IMR-90 (cell line): ENCODE measurements around the gene ATF1. TPM values are rescaled to one million over a fixed set of nuclear protein-coding genes. Genes with fewer than 3 reads are reported as not detected.

Source experiments
- ATAC-seq: fragments of 200-7000 bp; cut with Tn5 transposase; 2 replicates; pipeline ENCODE4 v1.9.1; 2020; ENCODE audit warnings: low read depth, mild to moderate bottlenecking, moderate library complexity
- BruUV-seq: library from RNA; stranded (reverse); fragments of 400-500 nt; replicated peaks from 2 replicates; lab custom pipeline; 2021; lab: Mats Ljungman, UMichigan
- CTCF ChIA-PET: fragments of 300-600 bp; formaldehyde crosslinking; extraction: SDS; loops from one replicate; lab custom pipeline; 2021; ENCODE audit warnings: antibody characterized with exemption; lab: Yijun Ruan, JAX
- POLR2A ChIA-PET: fragments of 300-600 bp; sonication (Branson Sonifier 250); formaldehyde crosslinking; loops from one replicate; lab custom pipeline; 2022; ENCODE audit warnings: antibody characterized with exemption; ENCODE audit not compliant: unreplicated experiment; lab: Charles Lee
- DNase-seq: peaks from one replicate; pipeline ENCODE4 v3.0.0; 2013
- H2AFZ ChIP-seq: replicated peaks from 2 replicates; pipeline ENCODE3; 2013; ENCODE audit warnings: low read length, mild to moderate bottlenecking; ENCODE audit not compliant: poor library complexity
- H2AK5ac ChIP-seq: 2 replicates; pipeline ENCODE4 v1.6.1; 2013; ENCODE audit warnings: low read depth, low read length, inconsistent platforms
- H2AK9ac ChIP-seq: replicated peaks from 2 replicates; pipeline ENCODE3; 2013; ENCODE audit warnings: mild to moderate bottlenecking, low read depth, low read length, moderate library complexity; ENCODE audit not compliant: poor library complexity
- H2BK120ac ChIP-seq: 2 replicates; pipeline ENCODE4 v1.6.1; 2013; ENCODE audit warnings: low read depth, low read length, inconsistent platforms
- H2BK15ac ChIP-seq: 3 replicates; pipeline ENCODE4 v1.6.1; 2013; ENCODE audit warnings: low read depth, low read length, inconsistent platforms
- H2BK20ac ChIP-seq: 2 replicates; pipeline ENCODE4 v1.6.1; 2013; ENCODE audit warnings: low read depth, mild to moderate bottlenecking, inconsistent platforms, low read length, moderate library complexity
- H2BK5ac ChIP-seq: 2 replicates; pipeline ENCODE4 v1.6.1; 2013; ENCODE audit warnings: mild to moderate bottlenecking, low read depth, low read length, inconsistent platforms; ENCODE audit not compliant: poor library complexity, severe bottlenecking
- H3K14ac ChIP-seq: replicated peaks from 2 replicates; pipeline ENCODE4 v1.6.1; 2013; ENCODE audit warnings: low read depth, low read length, inconsistent platforms
- H3K18ac ChIP-seq: 2 replicates; pipeline ENCODE4 v1.6.1; 2013; ENCODE audit warnings: low read depth, low read length, control low read depth
- H3K23ac ChIP-seq: 2 replicates; pipeline ENCODE4 v1.6.1; 2013; ENCODE audit warnings: low read depth, low read length, inconsistent platforms
- H3K27ac ChIP-seq: 2 replicates; pipeline ENCODE4 v1.5.1; 2013; ENCODE audit warnings: mild to moderate bottlenecking, control low read depth, low read length; ENCODE audit not compliant: insufficient read depth
- H3K27me3 ChIP-seq: 2 replicates; pipeline ENCODE4 v1.6.1; 2013; ENCODE audit warnings: low read length; ENCODE audit not compliant: control insufficient read depth, insufficient read depth
- H3K36me3 ChIP-seq: 2 replicates; pipeline ENCODE4 v1.6.1; 2013; ENCODE audit warnings: low read length, mixed read lengths; ENCODE audit not compliant: control insufficient read depth, insufficient read depth
- H3K4ac ChIP-seq: 2 replicates; pipeline ENCODE4 v1.6.1; 2013; ENCODE audit warnings: low read depth, low read length, inconsistent platforms
- H3K4me1 ChIP-seq: 2 replicates; pipeline ENCODE4 v1.6.1; 2013; ENCODE audit warnings: low read length, mixed read lengths; ENCODE audit not compliant: control insufficient read depth, insufficient read depth
- H3K4me2 ChIP-seq: 2 replicates; pipeline ENCODE4 v1.6.1; 2013; ENCODE audit warnings: low read depth, mild to moderate bottlenecking, control low read depth, low read length, moderate library complexity
- H3K4me3 ChIP-seq: 2 replicates; pipeline ENCODE4 v1.5.1; 2013; ENCODE audit warnings: low read depth, mild to moderate bottlenecking, control low read depth, low read length, moderate library complexity; ENCODE audit not compliant: insufficient read depth
- H3K56ac ChIP-seq: 2 replicates; pipeline ENCODE4 v1.6.1; 2013; ENCODE audit warnings: low read length, inconsistent platforms; ENCODE audit not compliant: insufficient read depth; ENCODE audit errors: extremely low read depth
- H3K79me1 ChIP-seq, 2 experiments: 2 replicates each; pipeline ENCODE4 v1.6.1; 2013; ENCODE audit warnings: low read length in 2 of 2, inconsistent platforms in 1 of 2, low read depth in 1 of 2
- H3K9ac ChIP-seq: 2 replicates; pipeline ENCODE4 v1.6.1; 2013; ENCODE audit warnings: low read depth, low read length, control low read depth
- H3K9me1 ChIP-seq: 2 replicates; pipeline ENCODE4 v1.6.1; 2013; ENCODE audit warnings: low read length, inconsistent platforms; ENCODE audit not compliant: insufficient read depth
- H3K9me3 ChIP-seq: 2 replicates; pipeline ENCODE4 v1.6.1; 2013; ENCODE audit warnings: low read length; ENCODE audit not compliant: control insufficient read depth, insufficient read depth
- H4K20me1 ChIP-seq: 2 replicates; pipeline ENCODE4 v1.6.1; 2013; ENCODE audit warnings: low read length, inconsistent platforms; ENCODE audit not compliant: insufficient read depth
- H4K5ac ChIP-seq: 2 replicates; pipeline ENCODE4 v1.6.1; 2013; ENCODE audit warnings: mild to moderate bottlenecking, low read depth, low read length, control low read depth
- H4K8ac ChIP-seq, 2 experiments: 2 replicates each; pipeline ENCODE4 v1.6.1; 2013; ENCODE audit warnings: low read depth in 2 of 2, low read length in 2 of 2, control low read depth in 1 of 2, inconsistent platforms in 1 of 2
- H4K91ac ChIP-seq: 2 replicates; pipeline ENCODE4 v1.6.1; 2013; ENCODE audit warnings: low read depth, low read length, inconsistent platforms; ENCODE audit not compliant: insufficient read depth
- BHLHE40 ChIP-seq: fragments of 150-350 bp; IDR thresholded peaks from 2 replicates; pipeline ENCODE4 v1.6.1; 2016; ENCODE audit warnings: mild to moderate bottlenecking, low read depth, low read length
- CEBPB ChIP-seq: IDR thresholded peaks from 2 replicates; pipeline ENCODE4 v1.6.1; 2012; ENCODE audit warnings: low read depth, low read length, improper control_type of control experiment
- CHD1 ChIP-seq: IDR thresholded peaks from 2 replicates; pipeline ENCODE4 v1.6.1; 2012; ENCODE audit warnings: low read depth, low read length, improper control_type of control experiment
- CTCF ChIP-seq: conservative IDR thresholded peaks from 2 replicates; pipeline ENCODE4 v1.5.1; 2012; ENCODE audit warnings: mild to moderate bottlenecking, low read depth, low read length, improper control_type of control experiment
- FOS ChIP-seq: fragments of 150-350 bp; IDR thresholded peaks from 2 replicates; pipeline ENCODE4 v1.6.1; 2016; ENCODE audit warnings: low read depth, low read length
- MAFK ChIP-seq: IDR thresholded peaks from 2 replicates; pipeline ENCODE4 v1.6.1; 2012; ENCODE audit warnings: low read depth, low read length, improper control_type of control experiment
- MXI1 ChIP-seq: IDR thresholded peaks from 2 replicates; pipeline ENCODE4 v1.6.1; 2012; ENCODE audit warnings: low read depth, mild to moderate bottlenecking, low read length, moderate library complexity, borderline replicate concordance
- SMC3 ChIP-seq: fragments of 150-350 bp; IDR thresholded peaks from 2 replicates; pipeline ENCODE4 v1.6.1; 2016; ENCODE audit warnings: low read depth, mild to moderate bottlenecking, antibody characterized with exemption, low read length, moderate library complexity
- WGBS, 2 experiments: methylation state at CpG; one replicate each; pipeline versions ENCODE4 v1.1.5 to v1.1.7; 2013; ENCODE audit warnings: missing lambda C conversion rate in 2 of 2; ENCODE audit not compliant: insufficient read length in 1 of 2; ENCODE audit errors: extremely low coverage in 2 of 2; 5-methylcytosine and 5-hydroxymethylcytosine counted together
- dilution Hi-C: fragments of 300-500 bp; cut with HindIII; formaldehyde crosslinking; loops from one replicate; pipeline ENCODE4 v1.14.3; 2018; ENCODE audit warnings: low sequenced_read_pairs; ENCODE audit not compliant: unreplicated experiment
- in situ Hi-C: fragments of 300-500 bp; cut with MboI; formaldehyde crosslinking; loops from 3 replicates; pipeline ENCODE4 v1.14.3; 2019; ENCODE audit warnings: low sequenced_read_pairs, inconsistent platforms, mixed read lengths
- intact Hi-C: fragments of 100-400 bp; cut with micrococcal nuclease; formaldehyde crosslinking; loops from 2 replicates; pipeline ENCODE4 v1.10.0; 2022
- polyA plus RNA-seq, 3 experiments: library from polyadenylated mRNA; depleted of rRNA; stranded (reverse); fragments of >200 nt; gene quantifications; 2 replicates each; pipeline ENCODE4 v1.2.3, GENCODE V29; 2012; ENCODE audit warnings: low replicate concordance in 1 of 3
- total RNA-seq: library from RNA; depleted of rRNA; stranded (reverse); fragments of >200 nt; gene quantifications from 2 replicates; pipeline ENCODE4 v1.2.3, GENCODE V29; 2012

ATF1 gene
- total and polyA plus RNA-seq, 2 of the 4 experiments (the other 2 are of a cell fraction): 20.6 to 24.0 TPM

GRCh38 chr12:50723865-50724264, 40.0 kb upstream of the ATF1 start:
- in situ Hi-C loops: no loop called here
- Histone ChIP-seq H4K91ac (no peak overlapping the region), H2BK5ac (no peak overlapping the region), H3K18ac (no peak overlapping the region), H2AK5ac (no peak overlapping the region), H4K20me1 (no peaks in the 10 kb centered on the region), H3K4me1 (peaks cover 2% of the 10 kb centered on the region; the same call in 1 of the 2 replicates), H4K8ac (no peak overlapping the region), H3K4me3 (no peak overlapping the region), H3K27ac (no peak overlapping the region), H2BK120ac (no peak overlapping the region), H2BK15ac (no peak overlapping the region), H3K27me3 (no peaks in the 10 kb centered on the region), H3K4ac (no peak overlapping the region), H3K9me3 (no peaks in the 10 kb centered on the region), H3K4me2 (no peak overlapping the region), H2AFZ (no peak overlapping the region), H3K79me1 (no peaks in the 10 kb centered on the region), H2BK20ac (no peak overlapping the region), H3K9ac (no peak overlapping the region), H3K14ac (no peak overlapping the region), H3K9me1 (peaks cover 2% of the 10 kb centered on the region; the same call in 1 of the 2 replicates), H3K36me3 (peaks cover 33% of the 10 kb centered on the region), H4K5ac (no peak overlapping the region), H3K23ac (no peak overlapping the region), H3K56ac (no peak overlapping the region), H2AK9ac (no peak overlapping the region)
- ATAC-seq (peak; percentile 72), DNase-seq (peak; percentile 11)
- CTCF ChIA-PET: no interaction called here
- intact Hi-C loops: no loop called here
- POLR2A ChIA-PET: no interaction called here
- dilution Hi-C loops: no loop called here
- TF ChIP-seq SMC3 (no peak), CTCF (no peak), CEBPB (no peak), FOS (no peak), MXI1 (no peak), MAFK (peak; percentile 69), CHD1 (no peak), BHLHE40 (no peak)
- BruUV-seq: no TSS peak
- no CpG with 5 or more reads among the region's 1 CpG for WGBS, 2 experiments
